ENCODE results near the gene SLC2A9. TPM values are rescaled to one million over a fixed set of nuclear protein-coding genes. Genes with fewer than 3 reads are reported as not detected.

The SLC2A9 gene
- total and polyA plus RNA-seq, 2 of the 8 experiments (the other 6 are each of a cell fraction or from before 2014, with no cell fraction given) = 0.20 to 0.26 TPM

DNA sequence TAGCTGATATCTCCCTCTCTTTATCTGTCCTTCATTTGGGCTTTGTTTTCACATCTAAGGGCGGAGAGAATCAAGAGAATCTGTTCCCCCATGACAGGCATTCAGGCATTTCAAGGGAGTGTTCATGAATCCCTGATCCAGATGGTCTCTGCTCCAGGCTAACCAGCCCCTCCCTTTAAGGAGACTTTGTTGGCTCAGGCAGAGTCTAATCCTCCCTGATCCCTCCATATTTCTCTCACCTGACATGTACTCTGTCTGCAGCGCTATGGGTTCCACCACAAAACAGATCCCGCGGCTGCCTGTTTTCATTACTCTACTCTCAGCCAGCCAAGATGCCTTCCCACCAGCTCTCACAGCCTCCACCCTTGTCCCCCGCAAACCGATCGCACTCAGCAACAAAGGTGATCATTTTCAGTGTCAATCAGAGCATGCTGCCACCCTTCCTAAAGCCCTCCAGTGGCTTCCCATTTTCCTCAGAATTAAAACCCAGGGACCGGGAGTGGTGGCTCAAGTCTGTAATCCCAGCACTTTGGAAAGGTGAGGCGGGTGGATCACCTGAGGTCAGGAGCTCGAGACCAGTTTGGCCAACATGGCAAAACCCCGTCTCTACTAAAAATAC lies 30.3 kb upstream of the SLC2A9 start:
- Histone ChIP-seq H3K79me1 (ENCODE audit: low read depth, low read length) (no peaks in the 10 kb centered on the region), H3K56ac (replicated peaks; ENCODE audit: insufficient read length, low read depth, low read length) (no peak overlapping the region), H2AFZ (ENCODE audit: low read length) (no peak overlapping the region), H2AK5ac (ENCODE audit: low read depth, low read length) (no peak overlapping the region), H3K36me3 (ENCODE audit: control insufficient read depth in 2 of 4, insufficient read depth in 4 of 4, low read length in 3 of 4) (no peaks in the 10 kb centered on the region), H3K9me3 (ENCODE audit: insufficient read depth in 2 of 2, low read depth in 1 of 2, low read length in 1 of 2) (no peaks in the 10 kb centered on the region), H3K4me3 (ENCODE audit: extremely low read depth in 1 of 4, insufficient read depth in 2 of 4, low read depth in 3 of 4, low read length in 4 of 4) (no peak overlapping the region), H2BK120ac (replicated peaks; ENCODE audit: low read depth, low read length) (no peak overlapping the region), H2BK12ac (ENCODE audit: low read depth, low read length) (peak overlapping the region; percentile 20; the same call in 1 of the 2 replicates), H3K9ac (replicated peaks in 1 of 4; ENCODE audit: extremely low read depth in 1 of 4, low read depth in 3 of 4, low read length in 3 of 4) (no peak overlapping the region), H3K18ac (ENCODE audit: extremely low read depth, low read length) (no peak overlapping the region), H3K4me1 (replicated peaks in 1 of 4; ENCODE audit: control insufficient read depth in 3 of 4, insufficient read depth in 4 of 4, low read length in 3 of 4) (peaks cover 2 to 12% (median 7%) of the 10 kb centered on the region in 4 experiments; a peak in 5 of 7 replicates), H4K8ac (ENCODE audit: extremely low read depth, insufficient read depth, low read length) (no peak overlapping the region), H2BK5ac (ENCODE audit: low read depth, low read length) (no peak overlapping the region), H3K79me2 (ENCODE audit: control insufficient read depth in 1 of 2, insufficient read depth in 2 of 2, low read length in 2 of 2) (no peaks in the 10 kb centered on the region), H3K23me2 (ENCODE audit: low read depth, low read length) (no peaks in the 10 kb centered on the region), H3K4ac (replicated peaks; ENCODE audit: insufficient read length, low read depth, low read length) (no peak overlapping the region), H3K14ac (ENCODE audit: insufficient read length) (no peak overlapping the region), H2BK20ac (ENCODE audit: low read length) (no peak overlapping the region), H2BK15ac (ENCODE audit: low read length) (no peak overlapping the region), H3K27ac (ENCODE audit: low read depth, low read length) (no peak overlapping the region), H3K4me2 (ENCODE audit: insufficient read depth in 1 of 2, low read depth in 2 of 2, low read length in 2 of 2) (no peak overlapping the region), H4K91ac (replicated peaks; ENCODE audit: insufficient read length, low read length) (no peak overlapping the region), H4K20me1 (replicated peaks in 1 of 2; ENCODE audit: control insufficient read depth in 1 of 2, insufficient read depth in 2 of 2, low read length in 2 of 2) (no peaks in the 10 kb centered on the region), H3K23ac (ENCODE audit: insufficient read length) (no peak overlapping the region), H4K5ac (ENCODE audit: insufficient read length, low read depth, low read length) (no peak overlapping the region), H3K27me3 (replicated peaks in 1 of 4; ENCODE audit: control insufficient read depth in 3 of 4, extremely low read depth in 1 of 4, insufficient read depth in 3 of 4, low read length in 3 of 4) (no peaks in the 10 kb centered on the region)
- POLR2A ChIA-PET (ENCODE audit: partially characterized antibody) = interaction anchor here (1.0 to 1.2 kb wide), 2 partner anchors 11 to 66 kb away, joined by 3 to 8 read pairs; partner anchors contain the start of gene WDR1
- 87% methylated on average over 9 of the region's 11 CpGs; no CpG with 5 or more reads in 1 of the 2 experiments for WGBS, 2 experiments (ENCODE audit: extremely low coverage in 1 of 2, insufficient coverage in 1 of 2, insufficient read length in 1 of 2, insufficient replicate concordance in 2 of 2, low coverage in 1 of 2, low lambda C conversion rate in 2 of 2, missing lambda C conversion rate in 1 of 2)
- CTCF ChIA-PET (ENCODE audit: partially characterized antibody) = no interaction called here
- no peak for FAIRE-seq
- peak in 1 of 2 experiments; percentile 27 for DNase-seq (ENCODE audit: low read depth in 1 of 2, low spot score in 2 of 2)
- TF ChIP-seq TCF12 (IDR thresholded peaks at IDR 0.05; ENCODE audit: low read depth, low read length) (no peak), BACH1 (IDR thresholded peaks at IDR 0.05; ENCODE audit: low read length) (no peak), BCL11A (IDR thresholded peaks at IDR 0.05; ENCODE audit: low read depth in 2 of 2, low read length in 2 of 2) (no peak)
